Kidney tubule cell (primary cell): ENCODE results near the gene COIL.

Experiments
- DNase-seq: peaks from one replicate; pipeline ENCODE4 v3.0.0-alpha.2; 2018; ENCODE audit warnings: low spot score

Gene COIL

DNA sequence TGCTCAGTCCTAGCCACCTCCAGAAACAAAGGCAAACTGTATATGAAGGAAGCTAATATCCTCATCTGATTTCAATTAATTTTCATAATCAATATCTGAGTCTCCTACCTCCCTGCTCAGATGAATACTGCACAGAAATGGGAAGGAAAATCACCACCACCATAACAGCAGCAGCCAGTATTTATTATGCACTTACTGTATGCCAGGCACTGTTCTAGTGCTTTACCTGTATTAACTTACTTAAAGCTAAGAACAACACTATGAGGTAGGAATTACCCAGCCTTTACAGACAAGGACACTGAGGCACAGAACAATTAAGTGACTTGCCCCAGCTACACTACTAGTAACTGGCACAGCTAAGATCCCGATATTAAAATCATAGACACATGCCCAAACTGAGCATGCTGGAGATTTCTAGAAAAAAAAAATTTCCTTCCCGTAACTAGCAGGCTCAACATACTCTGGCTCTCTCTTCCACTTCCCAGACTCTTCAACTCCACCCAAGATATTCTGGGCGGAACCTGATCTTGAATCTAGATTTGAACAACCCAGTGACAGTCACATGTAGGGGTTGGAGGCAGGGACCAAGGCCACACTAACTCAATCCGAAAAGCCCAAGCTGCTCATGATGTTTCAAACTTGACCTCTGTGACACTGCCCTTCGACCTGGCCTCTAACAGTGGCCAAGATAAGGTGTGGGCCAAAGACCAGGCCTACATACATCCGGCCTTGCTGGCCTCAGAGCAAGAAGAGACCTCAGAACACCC is 50.9 kb downstream of the COIL start:
- no peak for DNase-seq

DNA sequence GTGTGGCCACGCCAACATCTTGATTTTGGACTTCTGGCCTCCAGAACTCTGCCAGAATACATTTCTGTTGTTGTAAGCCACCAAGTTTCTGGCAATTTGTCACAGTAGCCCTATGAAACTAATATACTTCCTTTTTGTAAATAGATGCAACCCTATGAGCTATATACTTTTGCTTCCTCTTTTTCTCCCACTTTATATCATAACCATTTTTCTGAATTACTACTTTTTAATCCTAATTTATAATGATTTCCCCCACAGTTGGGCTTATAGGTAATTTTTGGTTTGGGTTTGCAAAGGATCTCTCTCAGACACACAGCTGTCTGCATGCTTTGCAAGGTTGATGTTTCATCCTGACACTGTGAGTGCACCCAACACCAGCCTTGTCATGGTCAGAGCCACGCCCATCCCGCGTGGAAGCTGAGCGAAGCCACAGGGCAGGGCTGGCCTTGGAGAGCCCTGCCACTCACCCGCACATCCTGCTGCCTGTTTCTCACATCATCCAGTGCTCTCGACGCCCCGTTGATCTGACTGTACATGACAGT is 52.8 kb downstream of the COIL start:
- DNase-seq: peak; percentile 72

DNA sequence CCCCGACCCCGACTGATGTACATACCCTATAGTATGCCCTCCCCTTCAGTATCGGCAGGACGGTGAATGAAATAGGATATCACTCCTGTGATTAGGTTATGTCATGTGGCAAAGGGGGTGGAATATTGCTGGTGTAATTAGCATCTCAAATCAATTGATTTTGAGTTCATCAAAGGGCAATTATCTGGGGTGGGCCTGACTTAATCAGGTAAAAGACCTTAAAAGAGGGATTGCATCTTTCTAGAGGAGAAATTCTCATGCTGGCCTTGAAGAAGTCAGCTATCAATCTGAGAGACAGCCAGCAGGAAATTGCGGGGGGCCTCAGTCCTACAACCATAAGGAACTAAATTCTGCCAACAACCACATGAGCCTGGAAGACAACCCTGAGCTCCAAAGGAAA is 57.3 kb downstream of the COIL start:
- no peak for DNase-seq

DNA sequence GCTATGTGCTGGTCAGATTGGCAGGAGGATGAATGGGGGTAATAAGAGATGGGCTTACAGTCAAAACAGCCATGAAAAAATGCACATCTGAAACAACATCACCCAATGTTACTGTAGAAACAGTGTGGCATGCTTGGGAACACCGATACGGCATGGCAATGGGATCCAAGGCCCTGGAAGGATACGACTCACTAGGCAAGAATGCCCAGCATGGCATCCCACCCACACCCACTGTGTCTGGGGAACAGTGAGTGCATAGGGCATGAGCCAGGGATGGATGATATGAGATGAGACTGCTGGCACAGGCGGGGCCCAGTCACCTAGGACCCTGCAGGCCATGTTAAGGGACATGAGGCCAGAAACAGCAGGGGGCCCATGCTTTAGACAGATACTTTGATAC is 58.5 kb downstream of the COIL start:
- DNase-seq: peak; percentile 95

DNA sequence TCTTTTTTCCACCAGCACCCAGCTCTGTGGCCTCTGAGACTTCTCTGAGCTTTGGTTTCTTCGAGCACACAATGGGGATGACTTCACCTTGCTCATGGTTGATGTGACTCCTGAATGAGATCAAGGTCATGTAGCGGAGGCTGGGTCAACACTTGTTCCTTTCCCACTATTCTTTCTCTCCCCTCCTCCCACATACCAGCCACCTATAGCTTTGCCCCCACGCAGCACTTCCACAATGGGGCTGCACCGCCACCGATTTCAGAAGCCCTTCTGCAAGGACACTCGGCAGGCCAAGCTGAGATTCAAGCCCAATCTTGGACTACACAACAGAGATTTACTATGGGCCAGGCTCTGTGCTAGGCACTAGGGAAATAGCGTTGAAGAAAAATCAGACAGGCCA is 61.4 kb downstream of the COIL start:
- no peak for DNase-seq

DNA sequence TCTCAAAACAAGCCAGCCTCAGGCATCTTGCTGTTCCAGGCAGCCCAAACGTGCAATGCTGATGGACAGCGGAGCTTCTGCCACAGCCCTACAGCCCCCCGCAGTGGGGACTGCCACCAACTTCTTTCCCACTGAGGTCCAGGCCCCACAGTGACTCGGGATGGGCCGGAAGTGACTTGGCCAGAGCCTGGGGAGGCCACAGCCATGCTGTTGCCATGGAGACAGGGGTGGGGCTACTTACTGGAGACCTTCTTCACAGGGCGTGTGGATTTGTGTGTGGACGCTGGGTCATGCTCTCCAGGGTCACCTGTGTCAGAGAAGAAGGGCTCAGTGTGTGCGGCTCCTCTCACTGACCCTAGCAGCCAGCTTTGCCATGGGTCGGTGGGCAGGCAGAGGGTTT is 62.0 kb downstream of the COIL start:
- no peak for DNase-seq

DNA sequence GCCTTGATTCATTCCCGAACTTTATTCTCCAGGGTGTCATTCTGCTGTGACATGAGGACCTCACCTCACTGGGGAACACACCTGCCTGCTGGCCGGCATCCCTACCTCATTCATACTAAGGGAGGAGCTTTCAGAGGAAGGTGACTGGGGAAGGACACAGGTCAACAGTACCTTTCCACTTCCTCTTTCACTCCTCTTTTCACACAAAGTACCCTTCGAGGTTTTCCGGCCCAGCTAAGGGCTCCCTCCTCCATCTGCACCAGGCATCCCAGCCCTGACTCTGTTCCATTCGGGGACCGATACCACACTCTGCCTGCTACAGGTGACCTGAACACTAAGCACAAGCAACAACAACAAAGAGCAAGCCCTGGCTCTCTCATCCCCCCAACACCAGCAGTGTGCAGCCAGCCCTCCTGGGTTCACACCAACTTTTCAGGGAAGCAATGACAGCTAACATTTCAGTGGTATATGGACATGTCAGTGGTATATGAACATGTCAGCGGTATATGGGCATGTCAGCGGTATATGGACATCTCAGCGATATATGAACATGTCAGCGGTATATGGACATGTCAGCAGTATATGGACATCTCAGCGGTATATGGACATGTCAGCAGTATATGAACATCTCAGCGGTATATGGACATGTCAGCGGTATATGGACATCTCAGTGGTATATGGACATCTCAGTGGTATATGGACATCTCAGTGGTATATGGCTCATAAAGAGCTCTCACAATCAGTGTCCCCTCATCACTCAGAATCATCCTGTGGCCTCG is 63.0 kb downstream of the COIL start:
- no peak for DNase-seq

DNA sequence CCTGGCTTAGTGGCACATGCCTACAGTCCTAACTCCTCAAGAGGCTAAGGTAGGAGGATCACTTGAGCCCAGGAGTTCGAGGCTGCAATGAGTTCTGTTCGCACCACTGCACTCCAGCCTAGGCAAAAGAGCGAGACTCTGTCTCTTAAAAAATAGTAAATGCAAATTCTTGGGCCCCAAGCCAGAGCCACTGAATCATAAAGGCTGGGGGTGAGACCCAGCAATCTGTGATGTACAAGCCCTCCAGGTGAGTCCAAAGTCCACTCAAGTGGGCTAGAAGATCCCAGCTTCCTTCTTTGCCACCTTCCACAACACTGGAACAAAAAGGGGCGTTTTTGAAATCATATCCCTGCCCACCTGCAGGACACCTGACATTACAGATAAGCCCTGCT is 63.9 kb downstream of the COIL start:
- peak; percentile 53 for DNase-seq

DNA sequence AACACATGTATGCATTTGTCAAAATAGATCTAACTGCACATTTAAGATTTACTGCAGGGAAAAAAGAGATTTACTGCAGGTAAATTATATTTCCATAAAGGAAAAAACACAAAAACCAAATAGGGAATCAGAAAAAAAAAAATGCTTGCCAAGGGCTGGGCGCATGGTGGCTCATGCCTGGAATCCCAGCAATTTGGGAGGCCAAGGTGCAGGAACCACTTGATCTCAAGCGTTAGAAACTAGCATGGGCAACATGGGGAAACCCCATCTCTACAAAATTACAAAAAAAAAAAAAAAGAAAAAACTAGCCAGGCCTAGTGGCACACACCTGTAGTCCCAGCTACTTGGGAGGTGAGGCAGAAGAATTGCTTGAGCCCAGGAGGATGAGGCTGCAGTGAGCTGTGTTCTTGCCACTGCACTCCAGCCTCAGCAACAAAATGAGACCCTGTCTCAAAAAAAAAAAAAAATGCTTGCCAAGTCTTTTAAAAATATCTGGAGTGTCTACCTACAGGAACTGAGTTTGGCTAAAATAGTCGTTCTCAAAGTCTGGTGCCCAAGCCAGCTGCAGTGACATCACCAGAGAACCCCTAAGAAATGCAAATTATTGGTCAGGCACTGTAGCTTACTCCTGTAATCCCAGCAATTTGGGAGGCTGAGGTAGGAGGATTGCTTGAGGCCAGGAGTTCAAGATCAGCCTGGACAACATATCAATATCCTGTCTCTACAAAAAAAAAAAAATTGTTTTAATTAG is 64.5 kb downstream of the COIL start:
- peak; percentile 19 for DNase-seq

DNA sequence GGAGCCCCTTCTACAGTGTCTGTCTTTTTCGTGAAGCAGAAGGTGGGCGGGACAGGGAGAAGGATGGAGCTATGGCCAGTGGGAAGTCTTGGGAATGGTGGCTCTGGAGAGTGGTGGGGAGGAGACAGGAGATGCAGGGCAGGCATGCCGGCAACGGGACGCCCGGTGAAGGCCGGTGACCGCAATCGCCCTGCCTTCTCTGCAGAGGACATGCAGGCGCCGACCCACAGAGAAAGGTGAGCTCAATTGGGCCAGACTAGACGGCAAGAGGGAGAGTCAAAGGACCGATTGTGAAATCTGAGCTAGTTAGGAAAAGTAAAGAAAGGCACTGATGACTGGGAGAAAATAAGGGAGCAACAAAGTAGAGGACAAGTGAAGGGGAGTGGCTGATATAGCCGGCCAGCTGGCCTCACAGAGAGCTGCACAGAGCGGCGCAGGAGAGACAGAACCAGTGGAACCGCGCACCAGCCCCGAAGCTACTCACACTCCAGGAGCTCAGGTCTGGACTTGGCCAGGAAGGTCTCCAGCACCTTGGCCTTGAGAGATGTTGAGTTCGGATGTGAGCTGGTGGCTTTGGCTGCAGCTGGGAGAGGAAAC is 65.9 kb downstream of the COIL start:
- no peak for DNase-seq

DNA sequence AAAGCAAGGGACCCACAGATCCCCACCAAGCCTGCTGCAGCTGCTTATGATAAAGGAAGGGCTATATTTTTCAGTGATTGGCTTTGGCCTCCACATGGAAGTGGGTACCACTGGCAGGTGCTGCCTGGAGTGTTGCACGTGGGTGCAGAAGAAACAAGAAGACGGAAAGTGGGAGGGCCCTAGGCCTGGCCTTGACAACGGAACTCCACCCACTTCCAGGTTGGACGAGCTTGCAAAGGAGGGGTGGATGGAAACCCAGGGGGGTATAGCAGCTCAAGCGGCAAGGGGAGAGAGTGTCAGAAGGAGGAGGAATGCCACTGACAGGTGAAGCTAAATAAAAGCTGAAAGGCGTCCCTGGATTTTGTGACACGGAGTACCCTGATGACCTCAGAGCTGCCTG is 67.3 kb downstream of the COIL start:
- no peak for DNase-seq

DNA sequence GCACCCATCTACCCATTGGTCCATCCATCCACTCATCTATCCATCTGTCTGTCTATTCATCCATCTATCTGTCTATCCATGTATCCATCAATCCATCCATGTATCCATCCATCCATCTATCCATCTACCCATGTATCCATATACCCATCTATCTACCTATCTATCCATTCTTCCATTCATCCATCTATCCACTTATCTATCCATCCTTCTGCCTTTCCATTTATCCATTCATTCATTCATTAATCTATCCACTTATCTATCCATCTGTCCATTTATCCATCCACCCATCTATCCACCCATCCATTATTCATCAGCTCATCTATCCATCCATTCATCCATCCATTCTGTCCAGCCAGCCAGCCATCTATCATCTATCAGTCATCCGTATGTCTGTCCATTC is 68.5 kb downstream of the COIL start:
- DNase-seq: no peak

DNA sequence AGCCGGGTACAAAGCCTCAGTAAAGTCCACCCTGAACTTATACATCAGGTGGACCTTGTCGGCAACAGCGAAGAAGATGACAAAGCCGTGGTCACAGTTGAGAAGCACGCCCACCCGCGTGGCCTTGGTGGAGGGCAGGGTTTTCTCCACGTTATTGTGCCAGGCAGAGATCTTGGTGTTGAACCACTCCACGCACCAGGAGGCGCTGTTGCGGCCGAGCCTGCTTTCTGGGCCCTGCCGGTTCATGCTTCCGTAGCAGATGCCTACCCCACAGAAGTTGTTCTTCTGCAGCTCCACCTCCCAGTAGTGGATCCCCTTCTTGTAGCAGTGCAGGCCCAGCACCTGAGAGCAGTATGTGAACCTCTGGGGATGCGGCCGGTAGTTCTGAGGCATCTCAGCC is 69.1 kb downstream of the COIL start:
- no peak for DNase-seq

DNA sequence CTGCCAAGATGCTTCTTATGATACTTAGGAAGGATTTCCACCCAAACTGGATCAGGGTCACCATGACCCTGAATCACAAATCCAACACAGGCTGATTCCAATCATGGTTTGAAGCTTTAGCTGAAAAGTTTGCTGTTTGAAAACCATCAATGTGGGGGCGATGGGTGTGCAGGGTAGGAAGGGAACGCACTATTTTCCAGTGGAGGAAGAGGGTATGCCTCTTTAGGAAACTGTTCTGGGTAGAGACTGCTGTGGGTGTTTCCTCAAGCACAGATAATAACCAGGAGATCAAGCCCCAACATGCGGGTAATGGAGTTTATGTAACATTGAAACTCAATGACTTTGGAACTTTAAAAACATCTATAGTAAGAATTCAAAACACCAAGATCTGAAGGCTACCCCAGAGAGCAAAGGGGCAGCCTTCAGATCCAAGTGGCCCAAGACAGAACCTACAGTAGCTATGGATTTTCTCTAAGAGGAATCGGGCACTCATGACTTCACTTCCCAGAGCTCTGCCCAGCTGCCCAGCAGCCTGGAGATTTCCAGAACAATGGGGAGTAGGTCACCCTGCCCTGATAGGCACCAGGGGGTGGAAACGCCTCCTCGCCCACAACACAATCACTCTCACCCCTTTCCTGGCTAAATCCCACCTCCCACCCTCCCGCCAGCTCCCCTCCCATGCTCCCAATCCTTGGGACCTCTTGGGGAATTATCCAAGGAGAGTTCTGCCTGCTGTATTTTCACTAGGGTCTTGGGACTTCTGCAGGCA is 69.8 kb downstream of the COIL start:
- DNase-seq: no peak

DNA sequence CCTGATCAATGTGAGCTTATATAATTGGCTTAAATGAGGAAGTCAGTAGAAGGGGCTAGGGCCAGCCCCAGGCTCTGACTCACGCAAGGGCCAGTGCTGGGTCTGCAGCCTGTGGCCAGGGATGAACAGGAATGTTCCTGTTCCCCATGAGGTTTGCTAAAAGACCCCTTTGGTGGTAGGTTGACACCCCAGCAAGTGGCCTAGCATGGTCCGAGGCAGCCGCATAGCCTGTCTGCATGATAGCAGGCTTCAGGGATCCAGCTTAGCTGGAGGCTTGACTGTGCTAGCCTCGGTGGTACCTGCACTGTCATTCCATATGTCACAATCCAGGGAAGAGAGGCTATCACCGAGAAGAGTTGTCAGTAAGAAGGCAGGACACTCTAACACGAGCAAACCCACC is 70.5 kb downstream of the COIL start:
- no peak for DNase-seq
